Caco-2 (cell line): ENCODE data around the gene LMF1. TPM values are rescaled to one million over a fixed set of nuclear protein-coding genes. Genes with fewer than 3 reads are reported as not detected.

Experiments
- BruUV-seq: library from RNA; stranded (reverse); fragments of 400-500 nt; replicated peaks from 2 replicates; lab custom pipeline; 2021; lab: Mats Ljungman, UMichigan
- CTCF ChIA-PET: fragments of 300-600 bp; sonication (Branson Sonifier 250); formaldehyde crosslinking; loops from one replicate; lab custom pipeline; 2022; ENCODE audit warnings: antibody characterized with exemption; lab: Charles Lee
- POLR2A ChIA-PET: fragments of 300-600 bp; sonication (Branson Sonifier 250); formaldehyde crosslinking; loops from one replicate; lab custom pipeline; 2022; ENCODE audit warnings: antibody characterized with exemption; lab: Charles Lee
- DNase-seq, 2 experiments: peaks; one replicate each; pipeline versions ENCODE4 v3.0.0 to v3.0.0-alpha.2; 2020 to 2022
- H3K27me3 ChIP-seq: replicated peaks from 2 replicates; pipeline ENCODE4 v1.6.0; 2011; ENCODE audit warnings: low read length; ENCODE audit not compliant: control insufficient read depth, insufficient read depth
- H3K36me3 ChIP-seq: 2 replicates; pipeline ENCODE4 v1.5.1; 2011; ENCODE audit warnings: low read length; ENCODE audit not compliant: control insufficient read depth, insufficient read depth
- H3K4me1 ChIP-seq: fragments of 250-450 bp; sonication (Bioruptor Pico); 2 replicates; pipeline ENCODE4 v1.5.1; 2020; ENCODE audit warnings: mild to moderate bottlenecking
- H3K4me3 ChIP-seq: 2 replicates; pipeline ENCODE4 v1.5.1; 2011; ENCODE audit warnings: low read depth, mild to moderate bottlenecking, control low read depth, low read length
- H3K9me3 ChIP-seq: fragments of 250-450 bp; sonication (Bioruptor Pico); 2 replicates; pipeline ENCODE4 v1.5.1; 2020; ENCODE audit warnings: mild to moderate bottlenecking, moderate library complexity
- H3K27ac Mint-ChIP-seq: one replicate; pipeline ENCODE4 v1.8.0; 2022; ENCODE audit warnings: mixed read lengths; ENCODE audit not compliant: unreplicated experiment
- H3K27me3 Mint-ChIP-seq: one replicate; pipeline ENCODE4 v1.8.0; 2022; ENCODE audit warnings: mixed read lengths; ENCODE audit not compliant: insufficient read depth, unreplicated experiment
- H3K36me3 Mint-ChIP-seq: one replicate; pipeline ENCODE4 v1.8.0; 2022; ENCODE audit warnings: mild to moderate bottlenecking, mixed read lengths; ENCODE audit not compliant: insufficient read depth, unreplicated experiment
- H3K4me1 Mint-ChIP-seq: one replicate; pipeline ENCODE4 v1.8.0; 2022; ENCODE audit warnings: low read depth, mixed read lengths; ENCODE audit not compliant: unreplicated experiment
- H3K4me3 Mint-ChIP-seq: one replicate; pipeline ENCODE4 v1.8.0; 2022; ENCODE audit warnings: mild to moderate bottlenecking, moderate library complexity, mixed read lengths; ENCODE audit not compliant: unreplicated experiment
- H3K9me3 Mint-ChIP-seq: one replicate; pipeline ENCODE4 v1.8.0; 2022; ENCODE audit warnings: mixed read lengths; ENCODE audit not compliant: unreplicated experiment
- CTCF ChIP-seq, 2 experiments: fragments of 200-600 bp in 1 of 2; IDR thresholded peaks; 1 replicate in 1 of 2; 2 replicates in 1 of 2; pipeline versions ENCODE4 v1.5.1 to v1.8.0; 2011 to 2022; ENCODE audit warnings: antibody characterized with exemption in 1 of 2, control low read depth in 1 of 2, inconsistent platforms in 1 of 2, low read depth in 1 of 2, low read length in 1 of 2, mild to moderate bottlenecking in 1 of 2, moderate library complexity in 1 of 2; ENCODE audit not compliant: insufficient read depth in 1 of 2, severe bottlenecking in 1 of 2, unreplicated experiment in 1 of 2
- intact Hi-C: fragments of 100-400 bp; cut with micrococcal nuclease; formaldehyde crosslinking; loops from one replicate; pipeline ENCODE4 v1.10.0; 2022; ENCODE audit not compliant: unreplicated experiment
- total RNA-seq: library from RNA; stranded (reverse); gene quantifications from 2 replicates; pipeline ENCODE4 v1.2.3, GENCODE V29; 2022

The LMF1 gene
- total RNA-seq, 1 experiment from 2014 or later = 12.3 TPM

- Histone ChIP-seq H3K4me1 (peaks cover 7% of the 10 kb centered on the region; the same call in 1 of the 2 replicates), H3K4me3 (no peak overlapping the region), H3K27me3 (no peaks in the 10 kb centered on the region), H3K9me3 (no peaks in the 10 kb centered on the region), H3K36me3 (no peaks in the 10 kb centered on the region)
- ChIA-PET CTCF (no interaction called here), POLR2A (no interaction called here)
- Mint-ChIP-seq H3K36me3 (no peaks in the 10 kb centered on the region), H3K4me1 (no peaks in the 10 kb centered on the region), H3K27ac (no peak overlapping the region), H3K27me3 (no peaks in the 10 kb centered on the region), H3K9me3 (peaks cover 16% of the 10 kb centered on the region), H3K4me3 (no peak overlapping the region)
- no TSS peak for BruUV-seq
- intact Hi-C loops = no loop called here
- no peak for TF ChIP-seq CTCF (IDR thresholded peaks at IDR 0.05; ENCODE audit: insufficient read depth in 1 of 2, low read depth in 1 of 2, low read length in 1 of 2, severe bottlenecking in 1 of 2, unreplicated experiment in 1 of 2)
- no peak for DNase-seq
These were observed 4.7 kb downstream of the LMF1 start for GRCh38 chr16:966035-966434.

DNA sequence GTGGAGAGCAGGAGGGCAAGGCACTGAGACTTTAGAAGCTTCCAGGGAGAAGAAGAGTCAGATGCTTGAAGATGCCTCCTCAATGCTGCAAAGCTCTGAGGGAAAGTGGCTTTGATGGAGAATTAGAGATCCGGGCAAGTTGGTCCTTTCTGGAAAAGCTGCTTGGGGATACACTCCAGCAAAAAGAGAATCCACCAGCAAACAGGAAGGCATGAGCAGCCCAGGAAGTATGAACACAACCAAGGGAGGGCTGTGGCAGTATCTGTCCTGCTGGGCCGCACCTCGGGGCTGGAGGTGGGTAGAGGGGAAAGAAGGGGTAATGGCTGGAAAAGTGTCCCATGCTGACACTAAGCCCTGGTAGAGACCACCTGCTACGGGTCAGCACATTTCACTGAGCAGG lies 5.3 kb downstream of the LMF1 start:
- ChIA-PET CTCF (no interaction called here), POLR2A (no interaction called here)
- no peaks in the 10 kb centered on the region for H3K27me3 ChIP-seq
- TF ChIP-seq CTCF (IDR thresholded peaks at IDR 0.05; ENCODE audit: insufficient read depth in 1 of 2, low read depth in 1 of 2, low read length in 1 of 2, severe bottlenecking in 1 of 2, unreplicated experiment in 1 of 2) = no peak
- intact Hi-C loops = no loop called here
- no peak for DNase-seq
- H3K4me3 ChIP-seq = no peak overlapping the region
- no peak overlapping the region for H3K27ac Mint-ChIP-seq
- H3K4me3 Mint-ChIP-seq = no peak overlapping the region
- no peaks in the 10 kb centered on the region for H3K27me3 Mint-ChIP-seq
- H3K9me3 Mint-ChIP-seq = peaks cover 16% of the 10 kb centered on the region
- no TSS peak for BruUV-seq
- H3K9me3 ChIP-seq = no peaks in the 10 kb centered on the region
- H3K36me3 ChIP-seq = no peaks in the 10 kb centered on the region
- H3K4me1 Mint-ChIP-seq = no peaks in the 10 kb centered on the region
- H3K36me3 Mint-ChIP-seq = no peaks in the 10 kb centered on the region
- H3K4me1 ChIP-seq = peaks cover 6% of the 10 kb centered on the region; the same call in 1 of the 2 replicates

DNA sequence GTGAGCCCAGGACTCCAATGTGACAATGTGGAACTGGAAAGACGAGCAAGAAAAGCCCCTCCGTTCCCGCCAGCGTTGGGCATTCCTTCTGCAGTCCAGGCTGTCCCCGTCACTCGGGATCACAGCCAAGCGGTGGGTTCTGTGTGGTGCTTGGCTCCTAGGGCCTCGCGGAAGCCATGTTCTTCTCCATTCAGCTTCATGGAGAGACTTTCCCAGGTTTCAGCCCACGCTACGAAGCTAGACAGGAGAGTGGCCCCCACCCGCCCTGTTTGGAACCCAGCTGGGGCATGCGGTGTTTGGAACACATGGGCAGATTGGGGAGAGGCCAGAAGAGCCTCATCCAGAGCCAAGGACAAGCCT lies 5.8 kb downstream of the LMF1 start:
- no peaks in the 10 kb centered on the region for H3K27me3 ChIP-seq
- DNase-seq = no peak
- H3K4me1 ChIP-seq = peaks cover 6% of the 10 kb centered on the region; the same call in 1 of the 2 replicates
- H3K9me3 ChIP-seq = no peaks in the 10 kb centered on the region
- intact Hi-C loops = no loop called here
- H3K36me3 ChIP-seq = no peaks in the 10 kb centered on the region
- Mint-ChIP-seq H3K27ac (no peak overlapping the region), H3K36me3 (no peaks in the 10 kb centered on the region), H3K27me3 (no peaks in the 10 kb centered on the region), H3K4me1 (no peaks in the 10 kb centered on the region), H3K9me3 (peaks cover 16% of the 10 kb centered on the region), H3K4me3 (no peak overlapping the region)
- TF ChIP-seq CTCF (IDR thresholded peaks at IDR 0.05; ENCODE audit: insufficient read depth in 1 of 2, low read depth in 1 of 2, low read length in 1 of 2, severe bottlenecking in 1 of 2, unreplicated experiment in 1 of 2) = no peak
- H3K4me3 ChIP-seq = no peak overlapping the region
- POLR2A ChIA-PET = no interaction called here
- no TSS peak for BruUV-seq
- CTCF ChIA-PET = no interaction called here
